ENCODE results near the gene DUSP22. TPM values are rescaled to one million over a fixed set of nuclear protein-coding genes. Genes with fewer than 3 reads are reported as not detected.
"Not testable (repeated sequence)": the region's sequence is repeated elsewhere in the genome, so short reads cannot be mapped to it uniquely, and the experiment has no call there.

Gene DUSP22
- total RNA-seq, 1 experiment from 2014 or later, result 10.5 TPM

DNA sequence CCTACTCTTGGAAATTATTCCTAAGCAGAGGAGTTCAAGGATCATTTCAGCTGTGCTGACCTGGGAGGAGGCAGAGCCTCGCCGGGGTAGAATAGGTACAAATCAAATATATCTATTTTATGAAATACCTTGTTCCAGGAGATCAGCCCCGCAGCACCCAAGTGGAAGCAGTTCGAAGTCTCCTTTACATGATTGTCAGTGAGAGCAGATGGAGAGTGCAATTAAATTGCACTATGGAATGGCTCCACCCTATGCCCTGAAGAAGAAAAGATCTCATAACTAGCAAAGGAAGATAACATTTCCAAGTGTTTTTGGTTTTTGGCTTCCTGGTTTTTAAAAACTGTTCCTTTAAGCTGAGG, 31.4 kb downstream of the DUSP22 start:
- no peak for DNase-seq (ENCODE audit: low read depth)

GRCh38 chr6:324116-324728, 31.9 kb downstream of the DUSP22 start:
- DNase-seq (ENCODE audit: low read depth), result no peak

DNA sequence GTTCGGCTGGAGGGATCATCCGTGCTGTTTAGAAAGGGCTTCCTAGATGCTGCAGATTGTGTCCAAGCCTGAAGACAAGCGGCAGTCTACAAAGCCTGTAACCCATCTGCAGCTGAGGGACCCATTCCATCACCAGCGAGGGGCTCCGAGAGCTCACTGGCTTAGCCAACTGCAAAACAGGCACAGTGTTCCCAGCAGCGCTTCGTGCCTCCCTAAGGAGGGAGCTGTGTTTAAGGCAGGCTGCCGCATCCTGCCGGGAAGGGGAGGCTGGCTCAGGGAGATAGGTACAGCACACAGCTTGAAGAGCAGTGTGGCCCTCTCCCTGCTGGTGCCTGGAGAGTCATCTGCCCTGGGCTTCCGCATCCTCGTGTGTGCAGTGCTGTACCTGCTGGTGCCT, 32.4 kb downstream of the DUSP22 start:
- no peak for DNase-seq (ENCODE audit: low read depth)

DNA sequence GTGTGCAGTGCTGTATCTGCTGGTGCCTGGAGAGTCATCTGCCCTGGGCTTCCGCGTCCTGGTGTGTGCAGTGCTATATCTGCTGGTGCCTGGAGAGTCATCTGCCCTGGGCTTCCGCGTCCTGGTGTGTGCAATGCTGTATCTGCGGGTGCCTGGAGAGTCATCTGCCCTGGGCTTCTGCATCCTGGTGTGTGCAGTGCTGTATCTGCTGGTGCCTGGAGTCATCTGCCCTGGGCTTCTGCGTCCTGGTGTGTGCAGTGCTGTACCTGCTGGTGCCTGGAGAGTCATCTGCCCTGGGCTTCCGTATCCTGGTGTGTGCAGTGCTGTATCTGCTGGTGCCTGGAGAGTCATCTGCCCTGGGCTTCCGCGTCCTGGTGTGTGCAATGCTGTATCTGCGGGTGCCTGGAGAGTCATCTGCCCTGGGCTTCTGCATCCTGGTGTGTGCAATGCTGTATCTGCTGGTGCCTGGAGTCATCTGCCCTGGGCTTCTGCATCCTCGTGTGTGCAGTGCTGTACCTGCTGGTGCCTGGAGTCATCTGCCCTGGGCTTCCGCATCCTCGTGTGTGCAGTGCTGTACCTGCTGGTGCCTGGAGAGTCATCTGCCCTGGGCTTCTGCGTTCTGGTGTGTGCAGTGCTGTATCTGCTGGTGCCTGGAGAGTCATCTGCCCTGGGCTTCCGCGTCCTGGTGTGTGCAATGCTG, 33.0 kb downstream of the DUSP22 start:
- DNase-seq (ENCODE audit: low read depth), result not testable (repeated sequence)

- DNase-seq (ENCODE audit: low read depth), result not testable (repeated sequence)
These were observed 33.8 kb downstream of the DUSP22 start for GRCh38 chr6:326066-326465.

GRCh38 chr6:326896-327537, 34.7 kb downstream of the DUSP22 start:
- DNase-seq (ENCODE audit: low read depth), result no peak

DNA sequence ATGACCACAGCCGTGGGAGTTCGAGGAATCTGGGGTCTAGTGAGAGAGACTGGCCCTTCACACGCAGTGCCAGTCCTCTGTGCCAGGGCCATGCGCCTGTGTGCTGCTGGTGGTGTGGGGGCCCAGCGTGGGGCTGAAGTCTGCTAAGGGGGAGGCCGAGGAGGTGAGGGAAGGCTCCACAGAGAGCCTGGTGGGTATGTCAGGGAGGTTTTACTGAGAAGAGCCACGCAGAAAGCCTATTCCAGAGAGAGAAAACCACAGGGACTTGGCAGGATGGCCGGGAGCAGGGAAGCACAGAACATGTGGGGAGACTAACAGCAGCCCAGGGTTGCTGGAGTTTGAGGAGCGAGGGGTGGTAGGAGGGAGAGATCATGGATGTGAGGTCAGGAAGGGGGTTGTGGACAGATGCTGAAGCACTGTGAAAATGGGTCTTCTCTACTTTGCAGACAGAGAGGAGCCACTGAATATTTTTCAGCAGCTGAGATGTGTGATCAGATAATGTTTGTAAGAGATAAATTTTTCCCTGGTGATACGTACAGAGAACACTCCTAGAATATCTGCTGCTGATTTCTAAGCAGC, 35.3 kb downstream of the DUSP22 start:
- DNase-seq (ENCODE audit: low read depth), result peak; percentile 53

DNA sequence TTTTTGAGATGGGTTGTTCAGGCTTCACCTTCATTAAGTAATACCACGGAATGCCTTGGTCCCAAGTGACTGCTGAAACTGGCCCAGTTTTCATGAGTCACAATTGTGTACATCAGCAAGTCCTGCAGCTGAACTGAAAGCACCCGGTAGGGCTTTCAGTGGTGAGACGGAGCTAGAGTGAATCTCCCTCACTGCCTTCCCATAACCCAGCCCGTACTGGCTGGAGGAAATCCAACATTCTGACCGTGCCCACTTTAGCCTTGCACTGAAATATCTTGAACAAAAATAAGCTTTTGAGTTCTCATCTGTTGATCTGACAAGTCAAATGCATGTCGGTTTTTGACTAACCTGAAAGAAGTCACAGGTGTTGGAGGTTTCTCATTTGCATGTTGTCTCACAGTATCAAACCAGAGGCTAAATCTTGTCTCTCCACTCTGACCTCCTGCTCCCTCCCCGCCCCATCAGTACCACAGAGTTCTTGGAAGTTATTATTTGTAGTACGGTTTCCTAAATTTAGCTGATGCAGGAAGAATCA, 35.9 kb downstream of the DUSP22 start:
- peak; percentile 80 for DNase-seq (ENCODE audit: low read depth)

DNA sequence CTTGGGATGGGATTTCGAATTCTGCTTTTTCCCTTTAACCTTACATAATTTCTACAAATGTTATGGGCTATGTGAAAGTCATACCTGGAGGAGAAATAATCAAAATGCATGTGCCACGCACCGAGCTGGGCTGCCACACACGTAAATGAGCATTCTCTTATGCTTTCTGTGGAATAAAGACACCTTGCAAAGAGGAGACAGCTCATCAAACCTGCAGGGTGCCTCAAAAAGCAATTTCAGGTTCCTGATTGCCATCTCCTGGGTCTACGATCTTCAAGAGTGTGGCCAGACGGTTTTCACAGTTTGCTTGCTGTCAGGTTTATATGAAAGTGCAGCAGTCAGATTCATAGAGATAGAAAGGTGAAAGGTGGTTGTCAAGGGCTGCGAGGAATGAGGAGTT, 36.6 kb downstream of the DUSP22 start:
- no peak for DNase-seq (ENCODE audit: low read depth)

DNA sequence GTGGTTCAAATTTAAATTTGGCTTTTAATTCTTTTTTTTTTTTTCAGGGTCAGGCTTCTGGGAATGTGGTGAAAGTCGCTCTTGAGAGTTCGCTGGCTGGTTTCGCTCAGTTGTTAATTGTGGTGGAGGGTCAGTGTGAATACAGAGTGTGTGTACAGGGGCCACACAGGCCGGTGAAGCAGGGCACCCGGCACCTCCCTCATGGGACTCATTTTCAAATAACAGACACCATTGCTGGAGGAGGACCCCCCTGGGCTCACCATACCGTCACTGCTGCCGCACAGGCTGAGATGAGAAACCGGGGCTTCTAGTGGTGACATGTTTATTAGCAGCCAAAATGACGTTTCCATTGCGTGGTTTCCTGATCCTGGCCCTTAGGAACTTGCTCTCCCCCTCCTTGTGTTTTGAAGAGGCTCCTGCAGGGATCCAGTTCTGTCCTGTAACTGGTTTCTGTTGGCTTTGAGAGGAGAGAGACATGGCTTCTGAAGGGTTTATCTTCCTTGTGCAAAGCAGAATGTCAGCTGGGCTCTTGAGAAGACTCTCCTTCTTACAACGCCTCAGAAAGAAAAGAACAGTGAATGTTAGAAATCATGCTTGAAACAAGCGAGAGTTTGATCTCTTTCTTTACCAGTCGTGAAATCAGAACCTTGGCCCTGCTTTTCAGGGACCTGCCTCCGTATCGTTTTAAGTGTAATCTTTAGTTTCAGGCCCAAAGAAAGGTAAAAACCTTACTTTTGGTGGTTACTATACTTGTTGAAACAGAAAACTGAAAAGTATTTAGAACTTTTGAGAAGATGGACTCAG, 37.8 kb downstream of the DUSP22 start:
- DNase-seq (ENCODE audit: low read depth), result no peak

- DNase-seq (ENCODE audit: low read depth), result no peak
These were observed 38.7 kb downstream of the DUSP22 start for GRCh38 chr6:330948-331347.

GRCh38 chr6:331622-332521, 39.6 kb downstream of the DUSP22 start:
- DNase-seq (ENCODE audit: low read depth), result no peak

GRCh38 chr6:332671-333070, 40.4 kb downstream of the DUSP22 start:
- peak; percentile 19 for DNase-seq (ENCODE audit: low read depth)

- no peak for DNase-seq (ENCODE audit: low read depth)
These were observed 41.2 kb downstream of the DUSP22 start for GRCh38 chr6:333379-334002.

- no peak for DNase-seq (ENCODE audit: low read depth)
These were observed 42.5 kb downstream of the DUSP22 start for GRCh38 chr6:334536-335510.

GRCh38 chr6:335572-335971, 43.3 kb downstream of the DUSP22 start:
- DNase-seq (ENCODE audit: low read depth), result no peak

DNA sequence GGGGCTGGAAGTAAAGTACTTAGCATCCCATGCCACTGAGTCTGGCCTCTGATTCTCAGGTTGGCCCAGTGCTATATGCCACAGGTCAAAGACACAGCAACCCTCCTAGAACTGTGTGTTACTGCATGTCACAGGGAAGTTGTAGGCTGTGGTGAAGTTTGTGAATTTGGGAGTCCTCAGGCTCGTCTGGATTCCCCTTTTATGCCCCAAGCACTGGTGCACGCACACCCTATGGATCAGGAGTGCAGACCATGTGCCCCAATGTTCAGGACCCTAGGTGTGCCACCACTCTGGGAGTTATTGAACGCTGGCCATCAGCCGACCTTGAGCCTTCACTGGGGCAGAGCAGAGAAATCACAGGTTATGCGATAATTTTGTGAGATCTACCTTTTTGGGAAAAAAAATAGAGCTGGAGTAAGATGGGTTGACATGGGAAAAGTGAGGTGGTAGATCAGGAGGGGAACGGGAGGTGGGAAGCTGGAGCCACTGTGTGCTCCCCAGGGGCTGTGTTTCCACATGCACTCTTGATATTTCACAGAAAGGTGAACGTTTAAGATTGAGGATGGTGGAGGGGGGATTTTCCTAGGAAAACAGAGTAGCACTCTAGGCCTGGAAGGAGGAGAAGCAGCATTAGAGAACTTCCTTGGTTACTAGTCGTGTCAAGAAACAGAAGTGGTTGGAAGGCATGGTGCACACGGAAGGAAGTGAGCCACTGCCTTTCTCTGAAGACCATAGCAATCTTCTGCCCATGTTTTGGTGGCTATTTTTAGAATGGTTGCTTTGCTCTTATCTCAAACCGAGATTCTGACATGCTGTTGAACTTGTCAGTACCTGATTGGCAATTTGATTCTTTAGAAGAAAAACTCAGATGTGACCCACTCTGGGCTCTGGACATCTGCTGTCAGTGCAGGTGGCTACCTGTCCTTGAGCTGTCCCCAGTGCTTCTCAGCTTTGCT, 44.1 kb downstream of the DUSP22 start:
- DNase-seq (ENCODE audit: low read depth), result no peak

All from RPMI7951 (cell line).